Ammon's horn (tissue), 1 donor: ENCODE data around the gene RPL10A.

Source experiments
- DNase-seq: peaks from one replicate; pipeline ENCODE4 v3.0.0-alpha.2; 2016; ENCODE audit warnings: low spot score

Gene RPL10A

GRCh38 chr6:35475573-35475972 is 7.4 kb downstream of the RPL10A start:
- DNase-seq = no peak

DNA sequence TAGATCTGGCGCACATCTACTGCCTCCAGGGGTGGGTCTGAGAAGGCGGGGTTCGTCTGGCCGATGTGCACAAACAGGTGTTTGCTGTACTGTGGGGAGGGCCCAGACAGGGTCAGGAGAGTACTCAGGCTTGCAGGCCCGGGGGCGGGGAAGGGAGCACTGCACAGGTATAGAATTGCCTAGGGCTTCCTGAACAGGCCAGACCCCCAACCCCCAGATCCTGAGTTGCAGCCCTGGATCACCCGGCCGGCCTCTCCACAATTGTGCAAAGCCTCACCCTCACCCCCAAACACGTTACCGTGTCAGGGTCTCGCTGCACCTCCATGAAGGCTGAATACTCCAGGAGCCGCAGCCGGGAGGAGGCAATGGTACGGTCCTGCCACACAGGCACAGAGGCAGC is 7.8 kb downstream of the RPL10A start:
- no peak for DNase-seq

DNA sequence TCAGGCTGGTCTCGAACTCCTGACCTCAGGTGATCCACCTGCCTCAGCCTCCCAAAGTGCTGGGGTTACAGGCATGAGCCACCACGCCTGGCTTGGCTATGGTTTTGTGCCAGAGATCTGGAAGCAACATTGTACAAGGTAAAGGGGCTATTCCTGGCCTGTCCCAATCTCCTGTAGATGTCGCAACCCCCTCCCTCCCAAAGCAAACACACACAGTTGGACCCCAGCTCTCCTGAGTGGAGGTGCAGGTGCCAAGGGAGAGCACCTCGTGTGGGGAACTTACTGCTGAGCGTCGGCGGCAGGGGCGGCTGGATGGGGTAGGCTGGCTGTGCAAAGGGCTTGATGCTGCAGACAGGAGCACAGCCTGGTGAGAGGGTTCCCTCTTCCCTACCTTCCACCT is 8.8 kb downstream of the RPL10A start:
- DNase-seq = no peak

- DNase-seq = no peak
Measured at GRCh38 chr6:35477551-35478179, 9.5 kb downstream of the RPL10A start.

DNA sequence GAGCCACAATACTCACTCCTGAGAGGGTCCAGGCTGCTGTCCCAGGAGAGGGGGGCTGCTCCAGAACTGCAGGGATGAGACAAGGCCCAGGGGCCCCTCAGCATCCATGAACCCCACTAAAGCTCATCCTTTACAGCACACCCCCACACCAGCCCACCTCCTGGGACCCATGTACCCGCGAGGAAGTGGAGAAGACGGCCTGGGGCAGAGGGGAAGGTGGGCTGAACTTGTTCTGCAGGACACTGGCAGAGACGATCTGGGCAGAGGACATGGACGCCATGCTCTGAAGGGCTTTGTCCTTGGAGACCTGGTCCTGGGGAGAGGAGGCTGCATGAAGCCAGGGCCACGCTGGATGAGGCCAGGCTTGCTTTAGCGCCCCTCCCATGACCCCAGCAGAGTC is 10.1 kb downstream of the RPL10A start:
- DNase-seq = no peak

GRCh38 chr6:35480176-35480575 is 12.0 kb downstream of the RPL10A start:
- no peak for DNase-seq

- no peak for DNase-seq
Measured at GRCh38 chr6:35481226-35481625, 13.0 kb downstream of the RPL10A start.

DNA sequence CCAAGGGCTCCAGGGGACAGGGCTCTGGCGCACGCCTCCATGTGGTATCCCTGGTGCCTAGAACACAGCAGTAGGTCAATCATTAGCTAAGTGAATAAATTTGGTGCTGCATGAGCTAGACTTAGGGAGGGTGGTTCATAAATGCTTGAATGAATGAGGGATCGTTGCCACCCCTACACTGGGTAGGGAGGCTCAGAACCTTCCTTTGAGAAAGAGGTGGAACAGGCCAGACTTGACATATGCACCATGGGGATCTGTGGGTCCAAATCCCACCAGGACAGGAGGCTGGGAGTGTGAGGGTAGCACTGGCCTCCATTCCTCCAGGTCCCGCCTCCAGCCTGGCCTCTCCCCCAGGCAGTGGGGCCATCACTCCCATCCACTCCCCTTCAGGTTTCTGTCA is 14.9 kb downstream of the RPL10A start:
- no peak for DNase-seq

DNA sequence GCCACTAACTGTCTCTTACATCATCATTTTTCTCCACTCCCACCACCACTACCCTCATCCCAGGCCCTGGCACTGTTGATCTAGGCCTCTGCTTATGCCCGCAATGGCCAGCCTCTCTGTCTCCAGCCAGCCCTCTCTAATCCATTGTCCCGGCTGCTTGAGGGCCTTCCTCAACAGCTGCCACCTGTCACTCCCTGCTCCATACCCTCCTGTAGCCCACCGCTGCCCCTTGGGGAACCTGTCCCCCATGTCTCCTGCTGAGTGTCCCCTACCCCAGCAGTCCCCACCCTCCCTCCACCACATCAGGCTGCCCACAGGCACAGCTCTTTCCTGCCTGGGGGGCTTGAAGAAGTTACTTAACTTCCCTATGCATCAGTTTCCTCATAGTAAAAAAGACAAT is 15.3 kb downstream of the RPL10A start:
- no peak for DNase-seq

DNA sequence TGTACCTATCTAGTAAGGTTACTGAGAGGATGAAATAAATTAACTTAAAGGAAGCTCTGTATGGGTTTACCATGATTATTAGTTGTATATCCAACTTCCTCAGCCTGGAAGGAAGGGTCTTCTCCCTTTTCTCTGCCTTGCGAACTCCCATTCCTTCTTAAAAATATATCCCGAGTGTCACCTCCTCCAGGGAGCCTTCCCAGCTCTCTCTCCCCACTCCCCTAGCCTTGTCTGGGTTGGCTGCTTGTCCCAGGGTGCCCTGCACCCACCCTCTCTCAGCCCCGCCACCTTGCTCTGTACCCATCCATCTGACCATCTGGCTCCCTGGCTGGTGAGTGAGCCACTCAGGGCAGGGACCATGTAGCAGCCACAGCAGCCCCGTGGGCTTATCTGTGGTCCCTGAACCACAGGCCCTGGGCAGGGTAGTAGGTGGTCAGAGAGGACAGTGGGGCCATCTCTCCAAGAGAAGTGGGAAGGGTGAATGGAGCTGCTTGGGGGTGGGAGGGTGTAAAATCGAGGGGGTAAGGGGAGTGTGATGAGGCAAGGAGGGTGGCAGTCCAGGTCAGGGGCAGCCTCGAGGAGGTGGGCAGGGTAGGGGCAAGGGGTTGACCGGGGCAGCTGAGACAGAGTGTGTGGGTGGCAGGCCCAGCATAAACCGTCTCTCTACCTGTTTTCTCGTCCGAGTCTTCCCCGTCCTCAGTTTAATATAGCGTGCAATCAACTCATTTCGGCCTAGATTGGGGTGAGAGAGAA is 15.9 kb downstream of the RPL10A start:
- no peak for DNase-seq

DNA sequence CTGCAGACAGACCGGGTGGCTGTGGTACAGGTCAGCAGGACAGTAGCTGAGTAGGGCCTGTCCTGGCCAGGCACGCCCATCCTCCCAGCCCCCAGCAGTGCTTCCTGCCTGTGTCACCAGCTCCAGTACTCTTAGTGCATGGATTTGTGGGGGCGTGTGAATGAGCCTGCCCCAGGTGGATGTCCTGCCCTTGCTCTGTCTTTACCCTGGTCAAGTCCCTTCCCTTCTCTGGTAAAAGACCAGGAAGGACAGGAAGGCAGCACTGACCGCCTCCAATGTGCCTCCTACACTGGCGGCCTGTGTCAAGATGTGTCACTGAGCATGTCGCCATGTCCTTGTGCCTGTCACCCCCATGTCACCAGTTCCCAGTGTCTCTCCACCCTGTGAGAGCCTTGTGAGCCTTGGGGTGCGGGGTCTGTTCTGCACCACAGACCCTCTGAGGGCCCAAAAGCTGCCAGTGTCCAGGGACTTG is 16.8 kb downstream of the RPL10A start:
- no peak for DNase-seq

- DNase-seq = no peak
Measured at GRCh38 chr6:35485402-35485877, 17.2 kb downstream of the RPL10A start.

GRCh38 chr6:35486005-35486925 is 18.1 kb downstream of the RPL10A start:
- DNase-seq = no peak

DNA sequence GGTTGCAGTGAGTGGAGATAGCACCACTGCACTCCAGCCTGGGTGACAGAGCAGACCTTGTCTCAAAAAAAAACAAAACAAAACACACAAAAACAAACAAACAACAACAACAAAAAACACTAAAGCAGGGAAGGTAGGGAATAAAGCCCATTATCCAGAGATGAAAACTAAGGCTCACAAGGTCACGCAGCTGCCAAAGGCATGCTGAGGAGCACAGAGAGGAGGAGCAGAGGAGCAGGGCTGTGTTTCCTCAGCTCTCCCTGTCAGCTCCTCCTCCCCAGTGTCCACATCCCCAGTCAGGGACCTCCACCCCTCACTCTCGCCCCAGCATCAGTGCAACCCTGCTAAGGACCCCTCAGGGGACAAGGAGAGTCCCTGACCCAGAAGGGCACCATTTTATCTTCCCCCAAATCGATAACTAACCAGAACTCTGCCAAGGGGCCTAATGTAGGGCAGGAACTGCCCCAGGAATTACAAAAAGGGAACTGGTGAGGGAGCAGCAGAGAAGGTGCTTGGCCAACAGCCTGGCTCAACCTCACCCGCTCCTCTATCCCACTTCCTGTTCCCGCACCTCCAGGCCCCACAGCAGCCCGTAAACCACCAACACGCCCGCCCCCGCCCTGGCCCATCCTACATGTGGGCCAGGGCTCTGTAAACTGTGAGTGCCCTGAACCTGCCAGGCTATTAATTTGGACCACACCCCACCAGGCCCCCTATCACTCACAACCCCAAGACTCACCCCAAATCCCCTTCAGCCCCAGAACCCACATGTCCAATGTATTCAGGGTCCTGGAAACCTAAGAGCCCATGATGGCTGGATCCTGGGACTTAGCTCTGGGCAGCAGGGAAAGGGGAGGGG is 19.7 kb downstream of the RPL10A start:
- DNase-seq = no peak

DNA sequence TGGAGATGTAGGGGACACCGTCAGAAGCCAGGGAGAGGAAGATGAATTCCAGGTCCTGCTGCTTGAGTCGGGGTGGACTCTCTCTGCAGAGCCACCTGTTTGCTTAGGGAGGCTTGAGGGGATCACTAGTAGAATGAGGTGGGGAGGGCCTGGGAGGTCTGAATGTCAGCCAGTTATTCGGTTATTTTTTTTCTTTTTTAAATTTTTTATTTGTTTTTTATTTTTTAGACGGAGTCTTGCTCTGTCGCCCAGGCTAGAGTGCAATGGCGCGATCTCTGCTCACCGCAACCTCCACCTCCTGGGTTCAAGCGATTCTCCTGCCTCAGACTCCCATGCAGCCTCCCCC is 20.3 kb downstream of the RPL10A start:
- DNase-seq = no peak

DNA sequence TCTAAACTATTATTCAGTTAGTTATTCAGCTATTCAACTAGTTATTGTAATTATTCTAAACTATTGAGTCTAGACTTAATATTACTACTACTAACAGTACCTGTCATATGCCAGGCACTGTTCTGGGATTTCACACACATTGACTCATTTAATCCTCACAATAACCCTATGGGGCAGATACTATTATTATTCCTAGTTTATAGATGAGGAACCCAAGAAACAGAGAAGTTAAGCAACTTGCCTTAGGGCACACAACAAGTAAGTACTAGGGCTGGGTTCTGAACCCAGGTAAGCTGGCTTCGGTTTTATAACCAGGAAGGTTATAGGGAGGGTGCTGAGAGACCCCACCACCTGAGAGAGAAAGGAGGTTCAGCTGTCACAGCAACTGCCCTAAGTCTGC is 20.9 kb downstream of the RPL10A start:
- no peak for DNase-seq

DNA sequence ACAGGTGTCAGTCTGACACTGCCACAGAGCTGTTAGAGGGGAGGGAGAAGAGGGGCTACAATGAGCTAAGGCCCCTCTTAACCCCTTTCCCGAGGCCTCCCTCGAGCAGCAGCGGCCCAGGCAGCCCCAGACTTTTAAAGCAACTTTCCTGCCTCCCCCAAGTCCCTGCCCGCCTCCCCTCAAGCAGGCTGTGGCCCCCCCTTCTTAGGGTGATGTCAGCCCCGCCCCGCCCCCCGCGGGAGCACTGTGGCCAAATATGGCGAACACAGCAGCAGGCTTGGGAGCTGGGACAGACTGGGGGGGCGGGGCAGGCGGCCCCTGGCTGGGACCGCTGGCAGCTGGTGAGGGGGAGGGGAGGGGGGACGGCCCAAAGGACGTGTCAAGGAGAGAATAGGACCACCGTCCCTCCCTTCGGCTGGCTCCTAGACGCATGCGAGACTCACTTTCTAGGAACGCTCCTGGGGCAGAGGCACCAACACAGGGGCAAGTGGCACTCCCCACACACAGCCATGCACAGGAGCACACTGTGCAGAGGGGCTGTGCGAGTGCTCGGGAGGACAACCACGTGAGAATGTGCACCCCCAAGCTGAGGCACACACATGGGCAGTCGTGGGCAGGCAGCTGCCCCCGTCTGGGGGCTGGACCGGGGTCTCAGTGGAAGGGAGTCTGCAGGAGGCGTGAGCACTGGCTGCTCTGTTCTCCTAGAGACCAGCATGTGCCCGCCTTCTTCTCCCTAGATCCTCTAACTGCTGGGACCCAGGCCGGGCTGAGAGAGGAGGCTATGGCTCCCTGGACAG is 22.0 kb downstream of the RPL10A start:
- no peak for DNase-seq

DNA sequence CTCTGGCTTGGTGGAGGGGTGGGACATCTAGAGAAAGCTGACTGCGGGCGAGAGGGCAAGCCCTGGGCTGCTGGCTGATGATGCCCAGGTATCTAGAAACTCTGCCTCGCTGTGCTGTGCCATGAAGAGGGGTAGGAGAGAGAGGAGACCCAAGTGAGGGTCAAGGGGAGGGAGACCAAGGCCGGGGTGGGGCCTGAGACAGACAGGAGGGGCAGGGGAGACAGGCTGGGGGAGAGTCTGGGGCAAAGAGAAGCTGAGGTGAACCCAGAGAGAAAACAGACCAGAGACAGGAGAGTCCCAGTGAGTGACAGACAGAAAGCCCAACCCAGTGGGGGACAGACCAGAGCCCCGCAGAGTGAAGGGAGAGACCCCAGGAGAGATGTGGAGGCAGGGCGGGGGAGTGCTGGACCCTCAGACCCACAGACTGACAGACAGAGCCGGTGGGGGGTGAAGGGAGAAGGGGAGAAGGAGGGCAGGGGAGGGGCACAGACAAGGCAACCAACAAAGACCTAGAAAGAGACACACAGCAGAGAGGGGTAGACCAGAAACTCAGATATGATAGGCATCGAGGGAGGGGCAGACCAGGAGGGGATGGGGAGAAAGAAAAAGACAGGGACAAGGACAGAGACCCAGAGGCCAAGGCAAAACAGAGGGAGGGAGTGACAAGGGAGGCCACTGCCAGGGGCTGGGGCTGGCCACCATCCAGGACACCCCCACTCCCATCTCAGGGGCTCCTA is 22.8 kb downstream of the RPL10A start:
- no peak for DNase-seq

GRCh38 chr6:35491558-35492257 is 23.5 kb downstream of the RPL10A start:
- DNase-seq = no peak
